RPMI8226 (cell line): ENCODE data around the gene VTA1.
"Not testable (repeated sequence)": the region's sequence is repeated elsewhere in the genome, so short reads cannot be mapped to it uniquely, and the experiment has no call there.

ENCODE experiments used
- DNase-seq: peaks from one replicate; pipeline ENCODE4 v3.0.0-alpha.2; 2015

The VTA1 gene, protein sequence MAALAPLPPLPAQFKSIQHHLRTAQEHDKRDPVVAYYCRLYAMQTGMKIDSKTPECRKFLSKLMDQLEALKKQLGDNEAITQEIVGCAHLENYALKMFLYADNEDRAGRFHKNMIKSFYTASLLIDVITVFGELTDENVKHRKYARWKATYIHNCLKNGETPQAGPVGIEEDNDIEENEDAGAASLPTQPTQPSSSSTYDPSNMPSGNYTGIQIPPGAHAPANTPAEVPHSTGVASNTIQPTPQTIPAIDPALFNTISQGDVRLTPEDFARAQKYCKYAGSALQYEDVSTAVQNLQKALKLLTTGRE

GRCh38 chr6:142146828-142147662, at the start of gene VTA1, which contains the start of gene NMBR:
VTA1 (plus strand) TSS chr6:142147263; CDS start chr6:142147288, 25 bp downstream.
NMBR (minus strand) TSS chr6:142147122; CDS start chr6:142088658, 58,464 bp downstream.
- DNase-seq: peak; percentile 96

DNA sequence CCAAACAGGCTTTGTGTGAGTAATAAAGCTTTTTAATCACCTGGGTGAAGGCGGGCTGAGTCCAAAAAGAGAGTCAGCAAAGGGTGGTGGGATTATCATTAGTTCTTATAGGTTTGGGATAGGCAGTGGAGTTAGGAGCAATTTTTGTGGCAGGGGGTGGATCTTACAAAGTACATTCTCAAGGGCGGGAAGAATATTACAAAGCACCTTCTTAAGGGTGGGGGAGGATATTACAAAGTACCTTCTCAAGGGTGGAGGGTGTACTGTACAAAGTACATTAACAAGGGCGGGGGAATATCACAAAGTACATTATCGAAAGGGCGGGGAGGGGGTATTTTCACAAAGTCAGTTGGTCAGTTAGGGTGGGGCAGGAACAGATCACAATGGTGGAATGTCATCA, 42.2 kb upstream of the VTA1 start:
- not testable (repeated sequence) for DNase-seq

GRCh38 chr6:142110820-142111219, 36.2 kb upstream of the VTA1 start:
- not testable (repeated sequence) for DNase-seq

DNA sequence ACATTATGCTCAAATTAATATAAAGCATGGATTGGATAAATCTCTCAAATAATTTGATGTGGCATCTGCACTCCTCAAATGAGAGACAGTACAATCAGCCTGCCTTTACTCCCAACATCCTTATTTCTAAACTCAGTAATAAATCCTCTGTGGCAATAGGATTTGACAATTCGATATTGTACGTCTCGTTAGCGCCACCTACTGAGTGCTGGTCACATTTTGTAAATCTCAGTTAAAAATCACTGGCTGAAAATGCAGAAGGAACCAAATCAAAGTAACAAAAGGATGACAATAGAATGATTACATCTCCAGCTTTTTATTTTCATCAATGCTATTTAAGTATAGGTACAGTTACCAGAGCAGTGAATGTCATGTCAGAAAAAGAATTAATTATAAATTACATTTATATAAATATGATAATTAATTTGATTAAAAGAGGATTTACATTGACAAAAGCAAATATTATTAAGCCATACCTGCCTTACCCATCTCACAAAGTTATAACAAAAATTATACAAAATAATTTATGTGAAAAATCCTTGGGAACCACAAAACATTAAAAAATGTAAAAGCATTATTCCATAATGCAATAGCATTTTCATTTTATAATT, 34.5 kb upstream of the VTA1 start:
- peak; percentile 68 for DNase-seq

- DNase-seq: no peak
These were observed 29.7 kb upstream of the VTA1 start for GRCh38 chr6:142117366-142117765.

DNA sequence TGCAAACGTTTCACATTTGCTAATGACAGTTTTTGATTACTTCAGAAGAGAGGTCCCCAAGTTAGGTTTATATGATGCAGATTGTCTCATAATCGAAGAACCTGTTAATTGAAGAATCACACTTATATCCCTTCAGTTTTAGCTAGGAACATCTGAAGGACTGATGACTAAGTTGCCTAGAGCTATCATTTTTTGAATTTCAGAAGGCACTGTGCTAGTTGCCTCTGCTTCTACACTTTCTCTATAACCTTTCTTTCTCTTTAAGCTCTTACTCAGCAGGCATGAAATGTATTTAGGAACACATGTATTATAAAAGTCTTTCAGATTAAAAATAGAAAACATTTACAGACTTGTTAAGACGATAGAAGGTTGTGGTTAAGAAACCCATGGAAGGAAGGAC, 28.7 kb upstream of the VTA1 start:
- no peak for DNase-seq

GRCh38 chr6:142118925-142119324, 28.1 kb upstream of the VTA1 start:
- DNase-seq: no peak

DNA sequence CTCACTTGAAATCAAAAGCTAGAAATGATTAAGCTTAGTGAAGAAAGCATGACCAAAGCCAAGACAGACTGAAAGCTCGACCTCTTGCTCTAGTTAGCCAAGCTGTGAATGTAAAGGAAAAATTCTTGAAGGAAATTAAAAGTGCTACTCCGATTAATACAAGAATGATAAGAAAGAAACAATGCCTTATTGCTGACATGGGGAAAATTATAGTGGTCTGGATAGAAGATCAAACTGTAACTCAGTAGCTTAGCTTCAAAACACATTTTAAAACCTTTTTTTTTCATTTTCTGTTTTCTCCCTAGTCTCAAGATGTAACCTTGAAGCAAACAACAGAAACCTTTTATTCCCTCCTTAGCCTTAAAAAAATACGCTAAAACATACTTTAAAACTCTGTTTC, 25.7 kb upstream of the VTA1 start:
- DNase-seq: no peak

- no peak for DNase-seq
These were observed 16.2 kb upstream of the VTA1 start for GRCh38 chr6:142130814-142131213.

DNA sequence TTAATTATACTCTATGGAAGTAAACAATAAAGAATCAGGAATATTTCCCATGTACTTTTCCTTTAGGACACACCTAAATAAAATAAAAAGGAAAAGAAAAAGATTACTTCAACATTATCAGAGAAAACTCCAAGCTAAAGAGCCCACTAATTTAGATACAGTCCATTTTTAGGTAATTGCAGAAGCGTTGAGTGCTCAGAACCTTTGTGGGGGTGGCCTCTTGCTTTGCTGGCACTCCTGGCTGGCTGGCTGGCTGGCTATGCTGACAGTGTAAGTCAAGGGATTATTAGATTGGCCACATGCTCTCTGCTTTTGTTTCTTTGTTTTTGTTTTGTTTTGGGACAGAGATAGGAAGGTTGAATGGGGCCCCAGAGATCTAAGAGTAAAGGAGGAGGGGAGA, 14.4 kb upstream of the VTA1 start, which contains the start of gene GJE1:
Gene GJE1 (plus strand): TSS at position 301 of the 400 bp plus-strand sequence. CDS start 234 bp downstream, outside the sequence.
- DNase-seq: no peak

GRCh38 chr6:142138876-142139275, 8.2 kb upstream of the VTA1 start:
- no peak for DNase-seq

- not testable (repeated sequence) for DNase-seq
These were observed 5.5 kb upstream of the VTA1 start for GRCh38 chr6:142141531-142141930.

- DNase-seq: no peak
These were observed 5.7 kb downstream of the VTA1 start for GRCh38 chr6:142152746-142153145.

DNA sequence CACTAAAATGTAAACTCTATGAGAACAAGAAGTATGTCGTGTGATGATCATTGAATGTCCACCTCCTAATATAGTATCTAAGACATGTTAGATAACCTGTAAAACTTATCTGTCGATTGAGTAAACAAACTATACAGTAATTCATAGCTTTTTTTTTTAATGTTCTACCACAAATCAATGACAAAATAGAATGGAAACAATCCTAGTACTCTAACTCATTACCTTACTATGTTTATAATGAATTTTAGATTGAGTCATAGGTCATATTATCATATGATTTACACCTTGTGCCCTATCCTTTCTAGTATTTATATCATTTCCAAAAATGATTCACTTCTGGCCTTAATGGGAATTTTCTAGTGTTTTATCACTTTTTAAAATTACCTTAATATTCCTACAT, 6.1 kb downstream of the VTA1 start:
- DNase-seq: no peak

- no peak for DNase-seq
These were observed 7.3 kb downstream of the VTA1 start for GRCh38 chr6:142154336-142154735.

DNA sequence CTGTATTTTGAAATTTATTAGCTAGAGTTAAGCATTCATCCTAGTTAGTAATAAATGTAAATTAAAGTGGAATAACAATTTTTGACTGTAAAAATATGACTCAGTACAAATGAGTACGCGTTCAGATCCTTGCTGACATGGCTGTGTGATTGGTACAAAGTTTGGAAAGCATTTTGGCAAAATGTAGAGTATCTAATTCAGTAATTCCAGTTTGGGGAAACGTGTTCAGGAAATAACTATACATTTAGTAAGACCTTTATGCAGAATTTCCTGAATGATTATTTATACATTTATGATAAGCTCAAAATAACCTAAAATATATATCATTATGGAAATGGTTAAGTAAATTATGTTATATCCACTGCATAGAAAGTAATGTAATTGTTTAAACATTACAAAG, 8.0 kb downstream of the VTA1 start:
- DNase-seq: no peak

DNA sequence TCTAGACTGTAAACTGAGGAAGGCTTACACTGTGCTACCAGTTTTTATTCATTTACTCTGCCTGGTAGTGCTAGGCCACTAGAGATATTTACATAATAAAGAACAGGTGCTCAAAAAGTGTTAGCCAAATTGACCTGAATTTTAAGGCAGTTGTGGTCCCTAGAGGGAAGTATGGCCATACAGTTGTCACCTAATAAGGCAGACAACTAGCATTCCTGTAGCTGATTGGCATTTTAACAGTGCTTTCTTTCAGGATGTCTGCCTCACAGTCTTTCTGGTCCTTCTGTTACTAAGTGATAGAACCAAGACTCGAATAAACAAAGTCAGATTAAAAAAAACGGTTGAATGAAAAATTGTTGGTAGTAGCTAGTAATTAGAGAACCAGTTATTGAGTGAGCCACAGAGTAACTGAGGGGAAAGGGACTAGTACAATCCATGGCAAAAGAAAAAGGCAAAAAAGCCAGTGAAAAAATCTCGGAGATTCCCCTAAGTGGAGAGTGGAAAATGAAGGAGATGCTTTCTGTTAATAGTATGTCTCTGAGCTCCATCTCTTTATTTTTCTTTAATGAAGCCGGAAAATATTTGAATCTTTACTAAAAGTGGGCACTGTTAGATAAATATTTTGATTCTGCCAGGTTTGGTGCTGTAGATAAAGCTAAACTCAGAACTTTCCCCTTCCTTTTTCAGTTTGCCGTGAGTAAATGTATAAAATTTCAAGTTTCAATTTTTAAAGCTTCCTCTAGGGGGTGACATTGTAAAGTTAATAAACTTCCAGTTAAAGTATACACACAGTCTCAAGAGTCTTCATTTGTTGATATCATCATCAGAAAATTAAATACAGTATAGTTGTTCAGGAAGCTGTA, 9.1 kb downstream of the VTA1 start:
- no peak for DNase-seq

DNA sequence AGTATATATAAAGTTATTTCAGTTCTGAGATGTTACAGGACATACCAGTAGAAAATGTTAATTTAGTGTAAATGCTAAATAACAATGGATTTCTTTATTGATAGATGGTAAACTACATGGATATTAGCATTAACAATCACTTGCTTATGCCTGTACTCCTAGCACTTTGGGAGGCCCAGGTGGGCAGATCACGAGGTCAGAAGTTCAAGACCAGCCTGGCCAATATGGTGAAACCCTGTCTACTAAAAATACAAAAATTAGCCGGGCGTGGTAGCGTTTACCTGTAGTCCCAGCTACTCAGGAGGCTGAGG, 9.7 kb downstream of the VTA1 start:
- not testable (repeated sequence) for DNase-seq

DNA sequence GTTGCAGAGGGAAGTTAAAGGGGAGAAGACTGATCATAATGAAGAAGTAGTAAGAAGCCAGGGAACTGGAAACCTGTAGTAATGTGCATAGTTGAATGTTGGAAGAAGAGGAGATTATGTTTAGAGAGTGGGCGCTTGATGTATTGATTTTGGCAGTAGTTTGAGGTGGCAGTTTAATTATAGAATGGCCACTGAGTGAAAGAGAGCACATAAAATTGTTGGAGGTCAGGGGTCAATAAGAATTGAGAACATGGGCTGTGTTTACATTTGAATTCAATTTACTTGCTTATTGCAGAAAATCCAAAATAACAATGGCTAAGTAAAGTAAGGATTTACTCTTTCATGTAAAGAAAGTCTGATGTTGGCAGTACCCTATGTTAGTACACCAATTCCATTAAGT, 15.7 kb downstream of the VTA1 start:
- DNase-seq: no peak

- no peak for DNase-seq
These were observed 18.2 kb downstream of the VTA1 start for GRCh38 chr6:142165227-142165626.

- no peak for DNase-seq
These were observed 20.0 kb downstream of the VTA1 start for GRCh38 chr6:142167071-142167470.

GRCh38 chr6:142167486-142167885, 20.4 kb downstream of the VTA1 start:
- no peak for DNase-seq

DNA sequence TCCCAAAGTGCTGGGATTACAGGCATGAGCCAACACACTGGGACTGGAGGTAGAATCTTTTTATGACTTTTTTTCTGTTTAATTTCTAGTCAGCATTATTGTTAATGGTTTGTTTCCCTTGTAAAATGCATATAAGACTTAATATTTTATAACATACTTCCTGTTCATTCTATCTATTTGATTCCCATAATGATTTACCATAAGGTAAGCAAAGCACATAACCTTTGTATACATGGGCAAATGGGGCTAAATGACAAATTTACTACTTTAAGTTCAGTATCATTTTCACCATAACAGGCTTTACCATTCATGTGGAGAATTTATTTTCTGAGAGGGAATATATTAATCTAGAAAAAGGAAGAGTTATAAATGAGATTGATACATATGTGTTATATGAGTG, 24.3 kb downstream of the VTA1 start:
- no peak for DNase-seq
